A673 (cell line): ENCODE data around the gene ITIH1. TPM values are rescaled to one million over a fixed set of nuclear protein-coding genes. Genes with fewer than 3 reads are reported as not detected.

Experiments
- BruUV-seq: library from RNA; stranded (reverse); fragments of 400-500 nt; replicated peaks from 2 replicates; lab custom pipeline; 2021; lab: Mats Ljungman, UMichigan
- CTCF ChIA-PET: fragments of 300-600 bp; sonication (Branson Sonifier 250); formaldehyde crosslinking; loops from one replicate; lab custom pipeline; 2022; ENCODE audit warnings: antibody characterized with exemption; lab: Charles Lee
- POLR2A ChIA-PET: fragments of 300-600 bp; sonication (Branson Sonifier 250); formaldehyde crosslinking; loops from one replicate; lab custom pipeline; 2022; ENCODE audit warnings: antibody characterized with exemption; ENCODE audit not compliant: low non-redundant PET; lab: Charles Lee
- DNase-seq: peaks from one replicate; pipeline ENCODE4 v3.0.0-alpha.2; 2015; ENCODE audit warnings: low spot score
- H3K27ac ChIP-seq: fragments of 200-600 bp; sonication (generic); 2 replicates; pipeline ENCODE4 v1.5.1; 2016; ENCODE audit warnings: mixed run types, low read depth, mild to moderate bottlenecking, mixed read lengths, antibody characterized with exemption, low read length; ENCODE audit not compliant: poor library complexity, severe bottlenecking
- H3K27me3 ChIP-seq: fragments of 200-600 bp; sonication (generic); replicated peaks from 2 replicates; pipeline ENCODE4 v1.6.1; 2017; ENCODE audit warnings: mixed run types, low read depth, mild to moderate bottlenecking, mixed read lengths, antibody characterized with exemption, low read length; ENCODE audit not compliant: insufficient read depth, poor library complexity
- H3K36me3 ChIP-seq: fragments of 200-600 bp; sonication (generic); 2 replicates; pipeline ENCODE4 v1.6.1; 2016; ENCODE audit warnings: mixed run types, mild to moderate bottlenecking, mixed read lengths, antibody characterized with exemption, low read length; ENCODE audit not compliant: insufficient read depth, poor library complexity, severe bottlenecking
- H3K4me1 ChIP-seq: fragments of 200-600 bp; sonication (generic); 2 replicates; pipeline ENCODE4 v1.6.1; 2017; ENCODE audit warnings: mixed run types, mild to moderate bottlenecking, mixed read lengths, antibody characterized with exemption, low read length; ENCODE audit not compliant: insufficient read depth, poor library complexity, severe bottlenecking
- H3K4me3 ChIP-seq: fragments of 200-600 bp; sonication (generic); 2 replicates; pipeline ENCODE4 v1.5.1; 2016; ENCODE audit warnings: low read depth, mixed run types, mild to moderate bottlenecking, mixed read lengths, low read length; ENCODE audit not compliant: poor library complexity, severe bottlenecking
- H3K9me3 ChIP-seq: fragments of 200-600 bp; sonication (generic); 2 replicates; pipeline ENCODE4 v1.6.1; 2016; ENCODE audit warnings: mixed run types, low read depth, mild to moderate bottlenecking, mixed read lengths, antibody characterized with exemption, low read length; ENCODE audit not compliant: poor library complexity, severe bottlenecking
- CTCF ChIP-seq: fragments of 300-800, 200-600 bp; sonication (generic); conservative IDR thresholded peaks from 2 replicates; pipeline ENCODE4 v1.5.1; 2017; ENCODE audit warnings: low read depth, mild to moderate bottlenecking, antibody characterized with exemption, low read length, moderate library complexity, mixed read lengths
- EZH2 ChIP-seq: fragments of 200-600 bp; sonication (generic); IDR thresholded peaks from 2 replicates; pipeline ENCODE4 v1.6.1; 2017; ENCODE audit warnings: borderline replicate concordance, low read depth, mild to moderate bottlenecking, mixed read lengths, antibody characterized with exemption, low read length; ENCODE audit not compliant: poor library complexity, severe bottlenecking
- intact Hi-C: fragments of 100-400 bp; cut with micrococcal nuclease; formaldehyde crosslinking; loops from one replicate; pipeline ENCODE4 v1.10.0; 2022; ENCODE audit not compliant: unreplicated experiment
- total RNA-seq: library from RNA; stranded (reverse); gene quantifications from 2 replicates; pipeline ENCODE4 v1.2.3, GENCODE V29; 2021

Gene ITIH1
- total RNA-seq, 1 experiment from 2014 or later, result not detected

- H3K4me3 ChIP-seq, result no peak overlapping the region
- no peak overlapping the region for H3K27ac ChIP-seq
- H3K27me3 ChIP-seq, result no peaks in the 10 kb centered on the region
- no peak for TF ChIP-seq CTCF
- TF ChIP-seq EZH2, result no peak
- POLR2A ChIA-PET, result no interaction called here
- no TSS peak for BruUV-seq
- DNase-seq, result no peak
- no peaks in the 10 kb centered on the region for H3K36me3 ChIP-seq
- intact Hi-C loops, result no loop called here
- H3K9me3 ChIP-seq, result no peaks in the 10 kb centered on the region
- CTCF ChIA-PET, result no interaction called here
- no peaks in the 10 kb centered on the region for H3K4me1 ChIP-seq
Observed at GRCh38 chr3:52835766-52836470, 58.5 kb downstream of the ITIH1 start.

- Histone ChIP-seq H3K4me3 (no peak overlapping the region), H3K9me3 (no peaks in the 10 kb centered on the region), H3K27me3 (no peaks in the 10 kb centered on the region), H3K4me1 (no peaks in the 10 kb centered on the region), H3K36me3 (no peaks in the 10 kb centered on the region), H3K27ac (no peak overlapping the region)
- no TSS peak for BruUV-seq
- ChIA-PET POLR2A (no interaction called here), CTCF (no interaction called here)
- intact Hi-C loops, result no loop called here
- DNase-seq, result no peak
- no peak for TF ChIP-seq EZH2
- no peak for TF ChIP-seq CTCF
Observed at GRCh38 chr3:52836471-52836845, 59.1 kb downstream of the ITIH1 start.

GRCh38 chr3:52836986-52837385 lies 59.6 kb downstream of the ITIH1 start:
- no peaks in the 10 kb centered on the region for H3K4me1 ChIP-seq
- BruUV-seq, result no TSS peak
- no peak overlapping the region for H3K4me3 ChIP-seq
- ChIA-PET POLR2A (no interaction called here), CTCF (no interaction called here)
- no peaks in the 10 kb centered on the region for H3K9me3 ChIP-seq
- no peaks in the 10 kb centered on the region for H3K27me3 ChIP-seq
- no peak for DNase-seq
- intact Hi-C loops, result no loop called here
- H3K36me3 ChIP-seq, result no peaks in the 10 kb centered on the region
- no peak overlapping the region for H3K27ac ChIP-seq
- TF ChIP-seq CTCF, result no peak
- TF ChIP-seq EZH2, result no peak
